Measurements from ENCODE around the gene PACC1.

- TF ChIP-seq EZH2 (IDR thresholded peaks at IDR 0.05; ENCODE audit: borderline replicate concordance, low read depth, low read length, poor library complexity, severe bottlenecking) = no peak
- no peak for TF ChIP-seq CTCF (conservative IDR thresholded peaks at IDR 0.05; ENCODE audit: low read depth, low read length)
Measured at GRCh38 chr1:212381397-212382035, 33.2 kb downstream of the PACC1 start.

Data from A673 (cell line).